Sigmoid colon (tissue), 7 donors: ENCODE data around the gene ABAT. TPM values are rescaled to one million over a fixed set of nuclear protein-coding genes. Genes with fewer than 3 reads are reported as not detected.

Experiments
- DNase-seq: peaks from one replicate; pipeline ENCODE4 v3.0.0-alpha.2; 2019
- H3K27ac ChIP-seq, 4 donors: fragments of 200-600 bp; sonication (generic); one replicate each; pipeline ENCODE4 v1.5.1; 2016 to 2019; ENCODE audit warnings: mild to moderate bottlenecking in 1 of 4
- H3K27me3 ChIP-seq, 3 donors: fragments of 200-600 bp; sonication (generic); one replicate each; pipeline ENCODE4 v1.5.1; 2019; ENCODE audit warnings: mild to moderate bottlenecking in 1 of 3
- H3K36me3 ChIP-seq, 4 donors: fragments of 200-600 bp; sonication (generic); one replicate each; pipeline ENCODE4 v1.5.1; 2016 to 2019
- H3K4me1 ChIP-seq, 4 donors: fragments of 200-600 bp; sonication (generic); one replicate each; pipeline ENCODE4 v1.5.1; 2017 to 2019
- H3K4me3 ChIP-seq, 4 donors: fragments of 200-600 bp; sonication (generic); one replicate each; pipeline ENCODE4 v1.5.1; 2017 to 2019; ENCODE audit warnings: mild to moderate bottlenecking in 2 of 4, moderate library complexity in 1 of 4
- H3K9me3 ChIP-seq, 4 donors: fragments of 200-600 bp in 3 of 4; sonication (generic) in 3 of 4; one replicate each; pipeline versions ENCODE4 v1.5.1 to v1.6.1; 2013 to 2019
- EP300 ChIP-seq, 4 donors: sonication (generic); formaldehyde crosslinking; IDR thresholded peaks; one replicate each; pipeline ENCODE4 v1.6.1; 2017; ENCODE audit warnings: antibody characterized with exemption in 4 of 4
- POLR2A ChIP-seq, 2 donors: fragments of 450-650 bp; IDR thresholded peaks; one replicate each; pipeline ENCODE4 v1.6.1; 2016; ENCODE audit warnings: antibody characterized with exemption in 2 of 2, mild to moderate bottlenecking in 2 of 2, moderate library complexity in 2 of 2
- POLR2AphosphoS5 ChIP-seq, 4 donors: sonication (generic); formaldehyde crosslinking; IDR thresholded peaks; one replicate each; pipeline ENCODE4 v1.6.1; 2017; ENCODE audit warnings: antibody characterized with exemption in 4 of 4
- WGBS, 2 donors: extraction: QIAGEN DNeasy Blood & Tissue Kit; methylation state at CpG; one replicate each; pipeline ENCODE4 v1.1.7; 2013; 5-methylcytosine and 5-hydroxymethylcytosine counted together
- intact Hi-C: fragments of 100-400 bp; cut with DNase I; formaldehyde crosslinking; loops from one replicate; pipeline ENCODE4 v1.15.1; 2023
- polyA plus RNA-seq, 3 donors: library from polyadenylated mRNA; stranded (reverse); fragments of 200-250 nt; gene quantifications; one replicate each; pipeline ENCODE4 v1.2.3, GENCODE V29; 2013
- total RNA-seq, 4 donors: library from RNA; depleted of rRNA; stranded (reverse); fragments of >200 nt; gene quantifications; one replicate each; pipeline ENCODE4 v1.1.0, GENCODE V29; 2016
- TF ChIP-seq, protein P1 (sequence below), 4 experiments: fragments of 450-650 bp in 3 of 4; fragments of 200-600 bp in 1 of 4; IDR thresholded peaks; one replicate each; pipeline ENCODE4 v1.5.1; 2016 to 2019; ENCODE audit warnings: antibody characterized with exemption in 4 of 4, mild to moderate bottlenecking in 3 of 4, moderate library complexity in 2 of 4
- donor health status: healthy with polysubstance abuse.
- donor health status: Bipolar disorder and iron deficiency.
- donor health status: healthy.

Gene ABAT
- total and polyA plus RNA-seq, 7 donors = 4.1 to 12.0 (median 8.2) TPM

GRCh38 chr16:8634991-8635736, 39.3 kb upstream of the ABAT start:
- no peak overlapping the region for H3K27ac ChIP-seq
- 83 to 84% methylated on average over 18 of the region's 18 CpGs for WGBS, 2 donors
- intact Hi-C loops = no loop called here
- H3K4me3 ChIP-seq = no peak overlapping the region
- peaks cover 16 to 98% (median 52%) of the 10 kb centered on the region in 4 donors for H3K36me3 ChIP-seq
- H3K4me1 ChIP-seq = no peaks in the 10 kb centered on the region
- TF ChIP-seq EP300 (IDR thresholded peaks at IDR 0.05) (no peak), POLR2A (IDR thresholded peaks at IDR 0.05) (no peak), POLR2AphosphoS5 (IDR thresholded peaks at IDR 0.05) (no peak)
- TF ChIP-seq, protein P1, sequence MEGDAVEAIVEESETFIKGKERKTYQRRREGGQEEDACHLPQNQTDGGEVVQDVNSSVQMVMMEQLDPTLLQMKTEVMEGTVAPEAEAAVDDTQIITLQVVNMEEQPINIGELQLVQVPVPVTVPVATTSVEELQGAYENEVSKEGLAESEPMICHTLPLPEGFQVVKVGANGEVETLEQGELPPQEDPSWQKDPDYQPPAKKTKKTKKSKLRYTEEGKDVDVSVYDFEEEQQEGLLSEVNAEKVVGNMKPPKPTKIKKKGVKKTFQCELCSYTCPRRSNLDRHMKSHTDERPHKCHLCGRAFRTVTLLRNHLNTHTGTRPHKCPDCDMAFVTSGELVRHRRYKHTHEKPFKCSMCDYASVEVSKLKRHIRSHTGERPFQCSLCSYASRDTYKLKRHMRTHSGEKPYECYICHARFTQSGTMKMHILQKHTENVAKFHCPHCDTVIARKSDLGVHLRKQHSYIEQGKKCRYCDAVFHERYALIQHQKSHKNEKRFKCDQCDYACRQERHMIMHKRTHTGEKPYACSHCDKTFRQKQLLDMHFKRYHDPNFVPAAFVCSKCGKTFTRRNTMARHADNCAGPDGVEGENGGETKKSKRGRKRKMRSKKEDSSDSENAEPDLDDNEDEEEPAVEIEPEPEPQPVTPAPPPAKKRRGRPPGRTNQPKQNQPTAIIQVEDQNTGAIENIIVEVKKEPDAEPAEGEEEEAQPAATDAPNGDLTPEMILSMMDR (IDR thresholded peaks at IDR 0.05) = no peak
- peak; percentile 56 for DNase-seq
- no peaks in the 10 kb centered on the region for H3K27me3 ChIP-seq
- H3K9me3 ChIP-seq = no peaks in the 10 kb centered on the region

GRCh38 chr16:8639694-8640093, 34.7 kb upstream of the ABAT start:
- intact Hi-C loops = no loop called here
- TF ChIP-seq POLR2A (IDR thresholded peaks at IDR 0.05) = no peak
- TF ChIP-seq, protein P1 (IDR thresholded peaks at IDR 0.05) = no peak
- TF ChIP-seq POLR2AphosphoS5 (IDR thresholded peaks at IDR 0.05) = no peak
- no peak for TF ChIP-seq EP300 (IDR thresholded peaks at IDR 0.05)
- H3K4me3 ChIP-seq = no peak overlapping the region
- H3K36me3 ChIP-seq = peaks cover 23 to 92% (median 67%) of the 10 kb centered on the region in 4 donors
- no peak overlapping the region for H3K27ac ChIP-seq
- no peak for DNase-seq
- H3K9me3 ChIP-seq = no peaks in the 10 kb centered on the region
- 79 to 80% methylated on average over 13 of the region's 13 CpGs for WGBS, 2 donors
- H3K4me1 ChIP-seq = no peaks in the 10 kb centered on the region
- no peaks in the 10 kb centered on the region for H3K27me3 ChIP-seq

DNA sequence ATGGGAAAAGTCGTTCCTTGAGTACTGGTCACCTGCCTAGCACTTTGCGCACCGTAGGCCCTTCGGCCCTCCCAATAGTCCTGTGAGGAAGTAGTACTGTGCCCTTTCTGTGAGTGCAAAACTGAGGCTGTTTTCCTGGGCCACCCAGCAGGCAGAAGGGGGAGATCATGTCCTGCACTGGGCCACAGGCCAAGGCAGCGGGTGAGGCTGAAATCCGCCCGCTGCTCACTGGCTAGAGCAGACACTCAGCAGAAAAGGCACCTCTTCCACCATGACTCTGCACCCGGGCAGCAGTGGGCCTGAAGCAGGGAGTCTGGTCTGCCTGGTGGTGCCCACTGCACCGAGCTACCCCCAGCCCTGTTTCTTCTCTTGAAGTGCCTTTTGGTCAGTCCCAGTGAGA, 32.7 kb upstream of the ABAT start:
- Histone ChIP-seq H3K4me1 (no peaks in the 10 kb centered on the region), H3K27me3 (no peaks in the 10 kb centered on the region), H3K36me3 (peaks cover 29 to 92% (median 66%) of the 10 kb centered on the region in 4 donors), H3K27ac (no peak overlapping the region), H3K9me3 (no peaks in the 10 kb centered on the region), H3K4me3 (no peak overlapping the region)
- intact Hi-C loops = no loop called here
- TF ChIP-seq EP300 (IDR thresholded peaks at IDR 0.05) (no peak), POLR2A (IDR thresholded peaks at IDR 0.05) (no peak)
- WGBS, 2 donors = 82 to 84% methylated on average over 9 of the region's 9 CpGs
- no peak for DNase-seq

GRCh38 chr16:8642146-8642545, 32.3 kb upstream of the ABAT start:
- Histone ChIP-seq H3K27me3 (no peaks in the 10 kb centered on the region), H3K9me3 (no peaks in the 10 kb centered on the region), H3K4me1 (no peaks in the 10 kb centered on the region), H3K27ac (no peak overlapping the region), H3K36me3 (peaks cover 30 to 92% (median 66%) of the 10 kb centered on the region in 4 donors), H3K4me3 (no peak overlapping the region)
- WGBS, 2 donors = 88 to 89% methylated on average over 16 of the region's 16 CpGs
- intact Hi-C loops = no loop called here
- TF ChIP-seq POLR2A (IDR thresholded peaks at IDR 0.05) = no peak
- no peak for TF ChIP-seq EP300 (IDR thresholded peaks at IDR 0.05)
- no peak for DNase-seq

GRCh38 chr16:8644211-8645140, 29.9 kb upstream of the ABAT start:
- Histone ChIP-seq H3K27me3 (no peaks in the 10 kb centered on the region), H3K27ac (no peak overlapping the region), H3K36me3 (peaks cover 25 to 81% (median 60%) of the 10 kb centered on the region in 4 donors), H3K9me3 (no peaks in the 10 kb centered on the region), H3K4me1 (no peaks in the 10 kb centered on the region), H3K4me3 (no peak overlapping the region)
- 71 to 83% methylated on average over 29 of the region's 29 CpGs for WGBS, 2 donors
- intact Hi-C loops = no loop called here
- no peak for TF ChIP-seq POLR2A (IDR thresholded peaks at IDR 0.05)
- no peak for DNase-seq

GRCh38 chr16:8645141-8645521, 29.3 kb upstream of the ABAT start:
- Histone ChIP-seq H3K36me3 (peaks cover 23 to 74% (median 54%) of the 10 kb centered on the region in 4 donors), H3K4me1 (no peaks in the 10 kb centered on the region), H3K4me3 (no peak overlapping the region), H3K27me3 (no peaks in the 10 kb centered on the region), H3K27ac (no peak overlapping the region), H3K9me3 (no peaks in the 10 kb centered on the region)
- DNase-seq = no peak
- intact Hi-C loops = no loop called here
- no peak for TF ChIP-seq POLR2A (IDR thresholded peaks at IDR 0.05)
- TF ChIP-seq, protein P1 (IDR thresholded peaks at IDR 0.05) = no peak
- 76 to 79% methylated on average over 11 of the region's 11 CpGs for WGBS, 2 donors
